ENCODE data around the gene COG5. TPM values are rescaled to one million over a fixed set of nuclear protein-coding genes. Genes with fewer than 3 reads are reported as not detected.

COG5 gene
- total and polyA plus RNA-seq, 2 of the 8 experiments (the other 6 are each of a cell fraction or from before 2014, with no cell fraction given): 10.5 to 28.1 TPM

DNA sequence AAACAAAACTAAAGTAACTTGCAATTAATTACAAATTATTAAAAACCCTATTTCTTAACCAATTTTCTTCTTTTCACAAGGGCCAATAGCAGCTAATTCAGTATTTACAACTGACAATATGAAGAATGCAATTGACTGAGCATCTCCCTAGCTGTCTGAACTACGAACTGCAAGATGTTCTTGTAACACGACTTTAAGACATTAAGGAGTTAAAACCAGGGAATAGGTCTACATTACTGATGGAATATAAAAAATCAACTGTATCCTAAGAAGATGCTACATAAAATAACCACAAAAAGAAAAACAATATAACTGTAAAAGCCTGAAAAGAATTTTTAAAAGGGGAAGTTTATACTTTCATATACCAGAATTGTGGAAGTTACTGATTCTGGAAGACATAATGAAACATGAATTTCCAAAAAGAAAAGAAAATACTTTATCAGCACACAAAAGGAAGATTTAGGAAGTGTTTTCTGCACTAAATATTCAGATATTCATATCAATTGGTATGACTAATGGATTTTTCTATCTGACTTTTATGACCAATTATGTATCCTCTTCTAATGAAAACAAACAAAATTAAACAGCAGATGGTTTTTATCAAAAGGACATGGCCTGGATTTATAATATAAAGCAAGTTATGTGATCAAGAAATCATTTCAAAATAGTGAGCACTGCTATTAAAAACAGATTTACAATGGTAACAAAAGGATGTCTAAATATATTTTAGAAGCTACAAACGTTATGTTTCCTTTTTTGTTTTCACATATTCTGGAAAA lies 92.2 kb downstream of the COG5 start (continued):
- TF ChIP-seq CHD7 (IDR thresholded peaks at IDR 0.05; ENCODE audit: insufficient replicate concordance, low read length) (no peak), SP4 (IDR thresholded peaks at IDR 0.05; ENCODE audit: low read length) (no peak), HDAC6 (IDR thresholded peaks at IDR 0.05; ENCODE audit: low read depth, low read length) (no peak), KDM1A (IDR thresholded peaks at IDR 0.05; ENCODE audit: borderline replicate concordance, low read length) (no peak), BACH1 (IDR thresholded peaks at IDR 0.05; ENCODE audit: low read length) (no peak), JUND (IDR thresholded peaks at IDR 0.05; ENCODE audit: low read length) (no peak), CBX5 (IDR thresholded peaks at IDR 0.05; ENCODE audit: low read depth, low read length) (no peak), POU5F1 (IDR thresholded peaks at IDR 0.05; ENCODE audit: low read depth, low read length) (no peak), EZH2 (IDR thresholded peaks at IDR 0.05; ENCODE audit: low read depth, low read length, severe bottlenecking) (no peak)
- TF ChIP-seq, protein P1, sequence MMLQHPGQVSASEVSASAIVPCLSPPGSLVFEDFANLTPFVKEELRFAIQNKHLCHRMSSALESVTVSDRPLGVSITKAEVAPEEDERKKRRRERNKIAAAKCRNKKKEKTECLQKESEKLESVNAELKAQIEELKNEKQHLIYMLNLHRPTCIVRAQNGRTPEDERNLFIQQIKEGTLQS (IDR thresholded peaks at IDR 0.05; ENCODE audit: insufficient read depth, low read depth, low read length): no peak
